ENCODE data around the gene ELK3. TPM values are rescaled to one million over a fixed set of nuclear protein-coding genes. Genes with fewer than 3 reads are reported as not detected.

Gene ELK3
- total and polyA plus RNA-seq, 2 of the 13 experiments (the other 11 are each of a cell fraction or from before 2014, with no cell fraction given) = 2.9 to 3.2 TPM

DNA sequence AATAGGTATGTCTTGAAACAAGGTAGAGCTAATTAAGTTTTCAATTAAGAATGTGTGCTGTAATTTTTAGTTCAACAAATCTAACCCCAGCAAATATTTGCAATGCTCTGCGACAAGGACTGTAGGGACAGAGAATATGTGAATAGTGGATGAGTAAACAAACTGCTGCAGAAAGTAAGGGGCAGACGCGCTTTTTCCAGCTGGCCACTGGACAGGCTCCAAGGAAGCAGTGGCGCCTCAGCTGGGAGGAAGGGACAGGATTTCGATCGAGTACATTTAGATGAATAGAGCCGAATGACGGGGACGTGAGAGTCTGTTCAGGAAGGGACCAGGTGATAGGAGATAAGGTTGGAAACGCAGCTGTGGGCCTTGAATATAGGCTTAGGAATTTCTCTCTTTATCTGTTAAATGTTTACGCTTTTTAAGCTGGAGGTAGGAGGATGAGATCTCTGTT is 69.3 kb downstream of the ELK3 start (continued):
- TF ChIP-seq ZBTB8A (CRISPR knock-in tag; IDR thresholded peaks at IDR 0.05; ENCODE audit: borderline replicate concordance, low read depth) = no peak
- 0 out of 2 replicates have a peak, but pooled peaks have one; percentile 46 for TF ChIP-seq DPF2 (CRISPR knock-in tag; IDR thresholded peaks at IDR 0.05; ENCODE audit: borderline replicate concordance, low read depth)
- TF ChIP-seq ZNF589 (CRISPR knock-in tag; conservative IDR thresholded peaks at IDR 0.05) = 0 out of 2 replicates have a peak, but pooled peaks have one; percentile 30
- TF ChIP-seq ZC3H13 (CRISPR knock-in tag; IDR thresholded peaks at IDR 0.05) = no peak
- TF ChIP-seq ETV5 (CRISPR knock-in tag; IDR thresholded peaks at IDR 0.05; ENCODE audit: borderline replicate concordance) = peak; percentile 81; the same call in 1 of the 2 replicates
- TF ChIP-seq ZFP90 (CRISPR knock-in tag; IDR thresholded peaks at IDR 0.05; ENCODE audit: borderline replicate concordance) = no peak
- TF ChIP-seq ZNF549 (CRISPR knock-in tag; IDR thresholded peaks at IDR 0.05) = no peak
- TF ChIP-seq, protein P1, sequence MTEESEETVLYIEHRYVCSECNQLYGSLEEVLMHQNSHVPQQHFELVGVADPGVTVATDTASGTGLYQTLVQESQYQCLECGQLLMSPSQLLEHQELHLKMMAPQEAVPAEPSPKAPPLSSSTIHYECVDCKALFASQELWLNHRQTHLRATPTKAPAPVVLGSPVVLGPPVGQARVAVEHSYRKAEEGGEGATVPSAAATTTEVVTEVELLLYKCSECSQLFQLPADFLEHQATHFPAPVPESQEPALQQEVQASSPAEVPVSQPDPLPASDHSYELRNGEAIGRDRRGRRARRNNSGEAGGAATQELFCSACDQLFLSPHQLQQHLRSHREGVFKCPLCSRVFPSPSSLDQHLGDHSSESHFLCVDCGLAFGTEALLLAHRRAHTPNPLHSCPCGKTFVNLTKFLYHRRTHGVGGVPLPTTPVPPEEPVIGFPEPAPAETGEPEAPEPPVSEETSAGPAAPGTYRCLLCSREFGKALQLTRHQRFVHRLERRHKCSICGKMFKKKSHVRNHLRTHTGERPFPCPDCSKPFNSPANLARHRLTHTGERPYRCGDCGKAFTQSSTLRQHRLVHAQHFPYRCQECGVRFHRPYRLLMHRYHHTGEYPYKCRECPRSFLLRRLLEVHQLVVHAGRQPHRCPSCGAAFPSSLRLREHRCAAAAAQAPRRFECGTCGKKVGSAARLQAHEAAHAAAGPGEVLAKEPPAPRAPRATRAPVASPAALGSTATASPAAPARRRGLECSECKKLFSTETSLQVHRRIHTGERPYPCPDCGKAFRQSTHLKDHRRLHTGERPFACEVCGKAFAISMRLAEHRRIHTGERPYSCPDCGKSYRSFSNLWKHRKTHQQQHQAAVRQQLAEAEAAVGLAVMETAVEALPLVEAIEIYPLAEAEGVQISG (CRISPR knock-in tag; IDR thresholded peaks at IDR 0.05) = peak; percentile 56; the same call in 1 of the 2 replicates
- no peak for TF ChIP-seq HNRNPH1 (optimal IDR thresholded peaks at IDR 0.05; ENCODE audit: low read depth, low read length)
- TF ChIP-seq JUND (CRISPR knock-in tag; IDR thresholded peaks at IDR 0.05) = no peak
- TF ChIP-seq, protein P2, sequence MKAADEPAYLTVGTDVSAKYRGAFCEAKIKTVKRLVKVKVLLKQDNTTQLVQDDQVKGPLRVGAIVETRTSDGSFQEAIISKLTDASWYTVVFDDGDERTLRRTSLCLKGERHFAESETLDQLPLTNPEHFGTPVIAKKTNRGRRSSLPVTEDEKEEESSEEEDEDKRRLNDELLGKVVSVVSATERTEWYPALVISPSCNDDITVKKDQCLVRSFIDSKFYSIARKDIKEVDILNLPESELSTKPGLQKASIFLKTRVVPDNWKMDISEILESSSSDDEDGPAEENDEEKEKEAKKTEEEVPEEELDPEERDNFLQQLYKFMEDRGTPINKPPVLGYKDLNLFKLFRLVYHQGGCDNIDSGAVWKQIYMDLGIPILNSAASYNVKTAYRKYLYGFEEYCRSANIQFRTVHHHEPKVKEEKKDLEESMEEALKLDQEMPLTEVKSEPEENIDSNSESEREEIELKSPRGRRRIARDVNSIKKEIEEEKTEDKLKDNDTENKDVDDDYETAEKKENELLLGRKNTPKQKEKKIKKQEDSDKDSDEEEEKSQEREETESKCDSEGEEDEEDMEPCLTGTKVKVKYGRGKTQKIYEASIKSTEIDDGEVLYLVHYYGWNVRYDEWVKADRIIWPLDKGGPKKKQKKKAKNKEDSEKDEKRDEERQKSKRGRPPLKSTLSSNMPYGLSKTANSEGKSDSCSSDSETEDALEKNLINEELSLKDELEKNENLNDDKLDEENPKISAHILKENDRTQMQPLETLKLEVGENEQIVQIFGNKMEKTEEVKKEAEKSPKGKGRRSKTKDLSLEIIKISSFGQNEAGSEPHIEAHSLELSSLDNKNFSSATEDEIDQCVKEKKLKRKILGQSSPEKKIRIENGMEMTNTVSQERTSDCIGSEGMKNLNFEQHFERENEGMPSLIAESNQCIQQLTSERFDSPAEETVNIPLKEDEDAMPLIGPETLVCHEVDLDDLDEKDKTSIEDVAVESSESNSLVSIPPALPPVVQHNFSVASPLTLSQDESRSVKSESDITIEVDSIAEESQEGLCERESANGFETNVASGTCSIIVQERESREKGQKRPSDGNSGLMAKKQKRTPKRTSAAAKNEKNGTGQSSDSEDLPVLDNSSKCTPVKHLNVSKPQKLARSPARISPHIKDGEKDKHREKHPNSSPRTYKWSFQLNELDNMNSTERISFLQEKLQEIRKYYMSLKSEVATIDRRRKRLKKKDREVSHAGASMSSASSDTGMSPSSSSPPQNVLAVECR (CRISPR knock-in tag; IDR thresholded peaks at IDR 0.05; ENCODE audit: borderline replicate concordance) = peak; percentile 37; the same call in 1 of the 2 replicates
- TF ChIP-seq, protein P3, sequence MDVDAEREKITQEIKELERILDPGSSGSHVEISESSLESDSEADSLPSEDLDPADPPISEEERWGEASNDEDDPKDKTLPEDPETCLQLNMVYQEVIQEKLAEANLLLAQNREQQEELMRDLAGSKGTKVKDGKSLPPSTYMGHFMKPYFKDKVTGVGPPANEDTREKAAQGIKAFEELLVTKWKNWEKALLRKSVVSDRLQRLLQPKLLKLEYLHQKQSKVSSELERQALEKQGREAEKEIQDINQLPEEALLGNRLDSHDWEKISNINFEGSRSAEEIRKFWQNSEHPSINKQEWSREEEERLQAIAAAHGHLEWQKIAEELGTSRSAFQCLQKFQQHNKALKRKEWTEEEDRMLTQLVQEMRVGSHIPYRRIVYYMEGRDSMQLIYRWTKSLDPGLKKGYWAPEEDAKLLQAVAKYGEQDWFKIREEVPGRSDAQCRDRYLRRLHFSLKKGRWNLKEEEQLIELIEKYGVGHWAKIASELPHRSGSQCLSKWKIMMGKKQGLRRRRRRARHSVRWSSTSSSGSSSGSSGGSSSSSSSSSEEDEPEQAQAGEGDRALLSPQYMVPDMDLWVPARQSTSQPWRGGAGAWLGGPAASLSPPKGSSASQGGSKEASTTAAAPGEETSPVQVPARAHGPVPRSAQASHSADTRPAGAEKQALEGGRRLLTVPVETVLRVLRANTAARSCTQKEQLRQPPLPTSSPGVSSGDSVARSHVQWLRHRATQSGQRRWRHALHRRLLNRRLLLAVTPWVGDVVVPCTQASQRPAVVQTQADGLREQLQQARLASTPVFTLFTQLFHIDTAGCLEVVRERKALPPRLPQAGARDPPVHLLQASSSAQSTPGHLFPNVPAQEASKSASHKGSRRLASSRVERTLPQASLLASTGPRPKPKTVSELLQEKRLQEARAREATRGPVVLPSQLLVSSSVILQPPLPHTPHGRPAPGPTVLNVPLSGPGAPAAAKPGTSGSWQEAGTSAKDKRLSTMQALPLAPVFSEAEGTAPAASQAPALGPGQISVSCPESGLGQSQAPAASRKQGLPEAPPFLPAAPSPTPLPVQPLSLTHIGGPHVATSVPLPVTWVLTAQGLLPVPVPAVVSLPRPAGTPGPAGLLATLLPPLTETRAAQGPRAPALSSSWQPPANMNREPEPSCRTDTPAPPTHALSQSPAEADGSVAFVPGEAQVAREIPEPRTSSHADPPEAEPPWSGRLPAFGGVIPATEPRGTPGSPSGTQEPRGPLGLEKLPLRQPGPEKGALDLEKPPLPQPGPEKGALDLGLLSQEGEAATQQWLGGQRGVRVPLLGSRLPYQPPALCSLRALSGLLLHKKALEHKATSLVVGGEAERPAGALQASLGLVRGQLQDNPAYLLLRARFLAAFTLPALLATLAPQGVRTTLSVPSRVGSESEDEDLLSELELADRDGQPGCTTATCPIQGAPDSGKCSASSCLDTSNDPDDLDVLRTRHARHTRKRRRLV (CRISPR knock-in tag; IDR thresholded peaks at IDR 0.05) = no peak
- 0 out of 2 replicates have a peak, but pooled peaks have one; percentile 27 for TF ChIP-seq ZNF629 (CRISPR knock-in tag; conservative IDR thresholded peaks at IDR 0.05)
- TF ChIP-seq, protein P4, sequence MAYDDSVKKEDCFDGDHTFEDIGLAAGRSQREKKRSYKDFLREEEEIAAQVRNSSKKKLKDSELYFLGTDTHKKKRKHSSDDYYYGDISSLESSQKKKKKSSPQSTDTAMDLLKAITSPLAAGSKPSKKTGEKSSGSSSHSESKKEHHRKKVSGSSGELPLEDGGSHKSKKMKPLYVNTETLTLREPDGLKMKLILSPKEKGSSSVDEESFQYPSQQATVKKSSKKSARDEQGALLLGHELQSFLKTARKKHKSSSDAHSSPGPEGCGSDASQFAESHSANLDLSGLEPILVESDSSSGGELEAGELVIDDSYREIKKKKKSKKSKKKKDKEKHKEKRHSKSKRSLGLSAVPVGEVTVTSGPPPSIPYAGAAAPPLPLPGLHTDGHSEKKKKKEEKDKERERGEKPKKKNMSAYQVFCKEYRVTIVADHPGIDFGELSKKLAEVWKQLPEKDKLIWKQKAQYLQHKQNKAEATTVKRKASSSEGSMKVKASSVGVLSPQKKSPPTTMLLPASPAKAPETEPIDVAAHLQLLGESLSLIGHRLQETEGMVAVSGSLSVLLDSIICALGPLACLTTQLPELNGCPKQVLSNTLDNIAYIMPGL (CRISPR knock-in tag; IDR thresholded peaks at IDR 0.05; ENCODE audit: borderline replicate concordance in 1 of 2, low read depth in 1 of 2) = peak in 1 of 2 experiments; percentile 69; a peak in 1 of 4 replicates

Data from HepG2 (cell line).